ENCODE measurements around the gene PRR15L.

Gene PRR15L

DNA sequence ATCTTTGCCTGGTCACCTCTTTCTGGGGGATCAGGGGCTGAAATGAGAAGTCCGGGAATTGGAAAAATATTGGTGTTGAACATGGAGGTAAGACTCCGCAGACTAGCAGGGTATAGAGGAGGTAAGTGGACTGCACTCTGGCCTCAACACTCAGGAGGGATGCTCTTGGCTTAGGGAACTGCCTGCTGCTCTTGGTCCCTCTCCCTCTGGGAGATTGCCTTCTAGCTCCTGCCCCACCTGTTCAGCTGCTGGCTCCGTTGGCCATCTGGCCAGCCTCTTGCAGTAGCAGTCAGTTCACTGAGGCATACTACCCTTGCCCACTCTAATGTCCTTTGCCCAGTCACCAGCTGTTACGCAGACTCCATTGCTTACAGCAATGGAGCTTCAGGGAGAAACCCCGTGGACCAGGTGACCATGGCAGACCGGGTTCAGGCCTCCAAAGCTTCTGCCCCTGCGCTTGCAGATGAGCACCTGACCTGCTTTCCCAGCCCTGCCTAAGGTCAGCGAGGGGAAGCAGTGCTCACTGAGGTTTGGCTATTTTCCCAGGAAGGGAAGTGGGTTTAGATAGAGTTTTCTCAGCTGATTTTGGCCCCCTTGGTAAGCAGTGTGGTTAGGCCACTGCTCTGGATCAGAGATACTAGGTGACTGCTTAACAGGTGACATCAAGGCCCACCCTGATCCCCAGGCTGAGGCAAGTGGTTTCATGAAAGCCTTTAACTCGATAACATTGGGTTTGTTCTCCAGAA lies 25.1 kb upstream of the PRR15L start:
- no peaks in the 10 kb centered on the region for H3K27me3 ChIP-seq (ENCODE audit: control insufficient read depth, insufficient read depth, low read length)
- no peak overlapping the region for H3K9ac ChIP-seq (ENCODE audit: low read length)
- no peak overlapping the region for H3K27ac ChIP-seq (ENCODE audit: low read depth, low read length)
- H3K4me3 ChIP-seq (ENCODE audit: low read length): no peak overlapping the region
- H3K36me3 ChIP-seq (ENCODE audit: control insufficient read depth, insufficient read depth, low read length): peaks cover 29% of the 10 kb centered on the region
- H3K4me1 ChIP-seq (ENCODE audit: control insufficient read depth, insufficient read depth, low read length): peaks cover 2% of the 10 kb centered on the region

DNA sequence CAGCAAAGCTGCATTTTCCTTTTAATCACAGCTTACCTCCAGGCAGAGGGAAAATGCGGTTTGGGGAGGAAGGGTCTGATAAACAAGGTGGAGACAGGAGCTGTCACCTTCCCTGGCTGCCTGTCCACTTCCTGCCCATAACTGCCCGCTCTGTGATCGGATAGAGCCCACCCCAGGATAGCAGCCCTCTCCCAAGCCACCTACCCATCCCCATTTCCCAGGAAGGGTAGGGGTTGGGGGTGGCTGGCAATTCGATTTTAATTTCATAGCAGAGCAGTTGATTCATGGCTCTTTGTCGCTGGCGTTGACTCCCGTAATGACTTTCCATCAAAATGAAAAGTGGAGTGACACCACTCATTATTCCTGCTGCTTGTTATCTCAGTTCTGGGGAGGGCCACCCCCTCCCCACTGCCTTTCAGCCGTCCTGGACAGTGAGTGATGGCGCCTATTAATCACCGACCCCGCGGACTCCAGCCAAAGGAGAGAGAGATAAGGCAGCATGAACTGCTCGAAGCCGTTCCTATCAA lies 24.5 kb upstream of the PRR15L start:
- Histone ChIP-seq H3K27me3 (ENCODE audit: control insufficient read depth, insufficient read depth, low read length) (no peaks in the 10 kb centered on the region), H3K27ac (ENCODE audit: low read depth, low read length) (no peak overlapping the region), H3K36me3 (ENCODE audit: control insufficient read depth, insufficient read depth, low read length) (peaks cover 34% of the 10 kb centered on the region), H3K4me1 (ENCODE audit: control insufficient read depth, insufficient read depth, low read length) (no peaks in the 10 kb centered on the region), H3K4me3 (ENCODE audit: low read length) (no peak overlapping the region), H3K9ac (ENCODE audit: low read length) (no peak overlapping the region)

DNA sequence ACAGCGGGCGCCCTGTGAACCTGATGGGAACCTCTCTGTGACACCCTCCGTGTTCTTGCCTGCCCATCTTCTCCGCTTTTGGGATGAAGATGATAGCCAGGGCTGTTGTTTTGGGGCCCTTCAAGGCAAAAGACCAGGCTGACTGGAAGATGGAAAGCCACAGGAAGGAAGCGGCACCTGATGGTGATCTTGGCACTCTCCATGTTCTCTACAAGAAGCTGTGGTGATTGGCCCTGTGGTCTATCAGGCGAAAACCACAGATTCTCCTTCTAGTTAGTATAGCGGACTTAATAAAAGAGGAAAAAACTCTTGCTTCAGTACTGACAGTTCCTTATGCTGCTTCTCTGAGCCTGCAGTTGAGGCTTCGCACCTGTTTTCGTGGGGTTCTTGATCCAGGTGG lies 23.8 kb upstream of the PRR15L start:
- no peak overlapping the region for H3K4me3 ChIP-seq (ENCODE audit: low read length)
- peaks cover 37% of the 10 kb centered on the region for H3K36me3 ChIP-seq (ENCODE audit: control insufficient read depth, insufficient read depth, low read length)
- no peak overlapping the region for H3K9ac ChIP-seq (ENCODE audit: low read length)
- H3K27me3 ChIP-seq (ENCODE audit: control insufficient read depth, insufficient read depth, low read length): no peaks in the 10 kb centered on the region
- no peaks in the 10 kb centered on the region for H3K4me1 ChIP-seq (ENCODE audit: control insufficient read depth, insufficient read depth, low read length)
- no peak overlapping the region for H3K27ac ChIP-seq (ENCODE audit: low read depth, low read length)

DNA sequence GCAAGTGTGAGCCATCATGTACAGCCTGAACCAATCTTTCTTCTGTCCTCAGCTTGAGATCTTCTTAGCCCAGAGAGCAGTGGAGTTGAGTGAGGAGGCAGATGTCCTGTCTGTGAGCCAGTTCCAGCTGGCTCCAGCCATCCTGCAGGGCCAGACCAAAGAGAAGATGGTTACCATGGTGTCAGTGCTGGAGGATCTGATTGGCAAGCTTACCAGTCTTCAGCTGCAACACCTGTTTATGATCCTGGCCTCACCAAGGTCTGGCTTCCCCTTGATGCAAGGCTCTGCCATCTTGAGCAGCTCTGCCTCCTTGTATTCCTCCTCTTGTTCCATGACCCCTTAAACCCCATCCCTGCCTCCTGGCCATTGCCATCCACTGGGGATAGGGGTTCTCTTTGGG lies 22.9 kb upstream of the PRR15L start:
- Histone ChIP-seq H3K36me3 (ENCODE audit: control insufficient read depth, insufficient read depth, low read length) (peaks cover 44% of the 10 kb centered on the region), H3K27ac (ENCODE audit: low read depth, low read length) (no peak overlapping the region), H3K4me3 (ENCODE audit: low read length) (no peak overlapping the region), H3K4me1 (ENCODE audit: control insufficient read depth, insufficient read depth, low read length) (no peaks in the 10 kb centered on the region), H3K9ac (ENCODE audit: low read length) (no peak overlapping the region), H3K27me3 (ENCODE audit: control insufficient read depth, insufficient read depth, low read length) (no peaks in the 10 kb centered on the region)

DNA sequence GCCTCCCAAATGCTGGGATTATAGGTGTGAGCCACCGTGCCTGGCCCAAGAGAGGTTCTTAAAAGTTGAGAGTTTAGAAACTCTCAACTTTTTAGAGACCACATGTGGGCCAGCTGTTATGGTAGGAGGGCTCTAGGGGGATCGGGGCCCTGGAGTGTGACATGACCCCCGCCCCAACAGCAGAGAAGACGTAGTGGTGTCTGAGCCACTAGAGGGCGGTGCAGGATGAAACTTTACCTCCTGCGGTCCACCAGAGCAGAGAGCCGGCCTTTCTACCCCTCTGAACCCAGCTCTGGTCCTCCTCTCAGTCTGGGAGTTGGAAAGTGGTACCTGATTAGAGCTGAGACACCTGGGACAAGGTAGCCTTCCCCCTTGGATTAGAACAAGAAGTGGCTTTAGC lies 20.6 kb upstream of the PRR15L start:
- Histone ChIP-seq H3K27me3 (ENCODE audit: control insufficient read depth, insufficient read depth, low read length) (no peaks in the 10 kb centered on the region), H3K4me1 (ENCODE audit: control insufficient read depth, insufficient read depth, low read length) (no peaks in the 10 kb centered on the region), H3K4me3 (ENCODE audit: low read length) (no peak overlapping the region), H3K27ac (ENCODE audit: low read depth, low read length) (no peak overlapping the region), H3K9ac (ENCODE audit: low read length) (no peak overlapping the region), H3K36me3 (ENCODE audit: control insufficient read depth, insufficient read depth, low read length) (peaks cover 60% of the 10 kb centered on the region)

DNA sequence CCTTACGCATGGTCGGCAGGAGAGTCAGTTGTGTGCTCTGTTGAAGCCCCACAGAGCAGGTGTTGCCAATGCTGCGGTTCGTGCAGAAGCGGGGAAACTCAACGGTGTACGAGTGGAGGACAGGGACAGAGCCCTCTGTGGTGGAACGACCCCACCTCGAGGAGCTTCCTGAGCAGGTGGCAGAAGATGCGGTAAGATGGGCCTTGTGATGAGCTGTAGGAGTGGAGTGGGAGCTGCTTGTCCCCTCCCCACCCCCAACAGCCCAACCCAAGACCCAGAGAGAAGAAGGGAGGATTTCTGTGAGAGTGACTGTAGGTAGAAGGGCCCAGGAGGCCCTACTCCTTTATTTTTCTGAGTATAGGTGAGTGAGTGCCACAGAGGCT lies 18.1 kb upstream of the PRR15L start:
- no peak overlapping the region for H3K4me3 ChIP-seq (ENCODE audit: low read length)
- H3K36me3 ChIP-seq (ENCODE audit: control insufficient read depth, insufficient read depth, low read length): peaks cover 43% of the 10 kb centered on the region
- no peak overlapping the region for H3K27ac ChIP-seq (ENCODE audit: low read depth, low read length)
- H3K4me1 ChIP-seq (ENCODE audit: control insufficient read depth, insufficient read depth, low read length): no peaks in the 10 kb centered on the region
- no peak overlapping the region for H3K9ac ChIP-seq (ENCODE audit: low read length)
- no peaks in the 10 kb centered on the region for H3K27me3 ChIP-seq (ENCODE audit: control insufficient read depth, insufficient read depth, low read length)

DNA sequence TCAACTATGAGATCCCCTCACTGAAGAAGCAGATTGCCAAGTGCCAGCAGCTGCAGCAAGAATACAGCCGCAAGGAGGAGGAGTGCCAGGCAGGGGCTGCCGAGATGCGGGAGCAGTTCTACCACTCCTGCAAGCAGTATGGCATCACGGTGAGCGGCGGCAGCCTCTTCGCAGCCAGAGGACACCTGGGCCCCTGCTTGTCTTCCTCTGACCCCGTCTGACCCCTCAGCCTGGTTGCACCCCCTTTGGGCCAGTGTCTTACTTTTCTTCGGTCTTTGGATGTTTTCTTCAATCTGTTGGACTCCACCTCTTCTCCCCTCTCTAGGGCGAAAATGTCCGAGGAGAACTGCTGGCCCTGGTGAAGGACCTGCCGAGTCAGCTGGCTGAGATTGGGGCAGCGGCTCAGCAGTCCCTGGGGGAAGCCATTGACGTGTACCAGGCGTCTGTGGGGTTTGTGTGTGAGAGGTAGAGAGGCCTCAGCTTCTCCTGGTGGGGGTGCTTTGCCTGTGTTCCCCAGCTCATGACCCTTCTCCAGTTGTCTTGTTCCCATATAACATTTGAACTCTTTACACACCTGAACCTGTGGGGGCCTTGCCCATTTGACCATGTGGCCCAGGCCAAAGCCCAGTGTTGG lies 17.6 kb upstream of the PRR15L start:
- Histone ChIP-seq H3K4me3 (ENCODE audit: low read length) (no peak overlapping the region), H3K27ac (ENCODE audit: low read depth, low read length) (no peak overlapping the region), H3K27me3 (ENCODE audit: control insufficient read depth, insufficient read depth, low read length) (no peaks in the 10 kb centered on the region), H3K9ac (ENCODE audit: low read length) (no peak overlapping the region), H3K4me1 (ENCODE audit: control insufficient read depth, insufficient read depth, low read length) (no peaks in the 10 kb centered on the region), H3K36me3 (ENCODE audit: control insufficient read depth, insufficient read depth, low read length) (peaks cover 38% of the 10 kb centered on the region)

DNA sequence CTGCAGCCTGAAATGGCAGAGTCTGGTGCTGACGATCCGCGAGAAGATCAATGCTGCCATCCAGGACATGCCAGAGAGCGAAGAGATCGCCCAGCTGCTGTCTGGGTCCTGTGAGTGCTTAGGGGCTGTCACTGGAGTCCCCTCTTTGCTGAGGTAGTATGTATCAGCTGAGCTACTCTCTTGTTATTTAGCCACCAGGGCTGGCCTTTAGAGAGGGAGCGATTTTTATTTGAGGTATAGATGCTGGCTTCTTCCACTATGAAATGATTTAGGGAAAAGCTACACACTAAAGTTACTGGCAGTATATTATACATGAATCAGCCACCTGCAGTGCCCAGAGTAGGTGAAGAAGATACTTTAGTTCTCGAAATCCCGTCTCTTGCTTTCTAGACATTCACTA lies 15.9 kb upstream of the PRR15L start:
- H3K36me3 ChIP-seq (ENCODE audit: control insufficient read depth, insufficient read depth, low read length): peaks cover 31% of the 10 kb centered on the region
- no peak overlapping the region for H3K27ac ChIP-seq (ENCODE audit: low read depth, low read length)
- H3K4me1 ChIP-seq (ENCODE audit: control insufficient read depth, insufficient read depth, low read length): no peaks in the 10 kb centered on the region
- H3K27me3 ChIP-seq (ENCODE audit: control insufficient read depth, insufficient read depth, low read length): no peaks in the 10 kb centered on the region
- H3K4me3 ChIP-seq (ENCODE audit: low read length): no peak overlapping the region
- no peak overlapping the region for H3K9ac ChIP-seq (ENCODE audit: low read length)

DNA sequence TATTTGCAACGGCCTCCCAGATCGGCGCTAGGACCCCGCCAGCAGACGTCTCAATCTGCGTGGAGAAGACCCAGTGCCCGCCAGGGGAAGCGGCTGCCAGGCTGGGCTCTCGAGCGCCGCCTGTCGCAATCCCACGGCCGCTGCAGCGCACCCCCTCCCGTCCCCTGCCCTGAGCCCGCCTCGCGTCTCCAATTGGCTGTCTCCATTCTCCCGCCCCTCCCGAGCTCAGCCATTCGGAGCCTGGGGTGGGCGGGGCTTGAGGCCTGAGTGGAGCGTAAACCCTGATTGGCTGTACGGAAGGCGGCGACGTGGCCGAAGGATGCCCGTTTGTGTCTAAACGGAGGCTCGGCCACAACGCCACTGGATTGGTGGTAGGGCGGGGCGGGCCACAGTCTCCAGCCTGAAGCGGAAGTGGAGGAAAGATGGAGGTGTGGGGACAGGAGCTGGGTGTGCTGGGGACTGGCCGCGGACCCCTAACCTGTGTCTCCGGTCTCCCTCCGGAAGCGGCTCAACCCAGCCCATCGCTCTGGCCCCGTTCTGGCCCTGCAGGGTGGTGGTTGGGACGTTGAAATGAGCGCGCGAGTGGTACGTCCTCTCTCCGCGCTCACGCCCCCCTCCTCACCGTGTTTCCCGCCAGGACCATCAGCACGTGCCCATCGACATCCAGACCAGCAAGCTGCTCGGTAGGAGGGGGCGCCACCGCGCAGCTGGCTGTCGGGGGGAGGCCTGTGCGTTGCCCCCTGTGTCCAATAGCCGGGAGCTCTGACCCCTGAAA lies 13.2 kb upstream of the PRR15L start, which contains the start of gene CDK5RAP3:
Gene CDK5RAP3 (plus strand): TSS at position 389 of the 775 bp plus-strand sequence. CDS start 34 bp downstream, at position 423.
- Histone ChIP-seq H3K9ac (ENCODE audit: low read length) (peak within 1 kb of the TSS; percentile 83), H3K27me3 (ENCODE audit: control insufficient read depth, insufficient read depth, low read length) (no peaks in the 10 kb centered on the region), H3K27ac (ENCODE audit: low read depth, low read length) (peak within 1 kb of the TSS; percentile 79), H3K4me1 (ENCODE audit: control insufficient read depth, insufficient read depth, low read length) (no peaks in the 10 kb centered on the region), H3K4me3 (ENCODE audit: low read length) (peak within 1 kb of the TSS; percentile 98), H3K36me3 (ENCODE audit: control insufficient read depth, insufficient read depth, low read length) (peaks cover 19% of the 10 kb centered on the region)

DNA sequence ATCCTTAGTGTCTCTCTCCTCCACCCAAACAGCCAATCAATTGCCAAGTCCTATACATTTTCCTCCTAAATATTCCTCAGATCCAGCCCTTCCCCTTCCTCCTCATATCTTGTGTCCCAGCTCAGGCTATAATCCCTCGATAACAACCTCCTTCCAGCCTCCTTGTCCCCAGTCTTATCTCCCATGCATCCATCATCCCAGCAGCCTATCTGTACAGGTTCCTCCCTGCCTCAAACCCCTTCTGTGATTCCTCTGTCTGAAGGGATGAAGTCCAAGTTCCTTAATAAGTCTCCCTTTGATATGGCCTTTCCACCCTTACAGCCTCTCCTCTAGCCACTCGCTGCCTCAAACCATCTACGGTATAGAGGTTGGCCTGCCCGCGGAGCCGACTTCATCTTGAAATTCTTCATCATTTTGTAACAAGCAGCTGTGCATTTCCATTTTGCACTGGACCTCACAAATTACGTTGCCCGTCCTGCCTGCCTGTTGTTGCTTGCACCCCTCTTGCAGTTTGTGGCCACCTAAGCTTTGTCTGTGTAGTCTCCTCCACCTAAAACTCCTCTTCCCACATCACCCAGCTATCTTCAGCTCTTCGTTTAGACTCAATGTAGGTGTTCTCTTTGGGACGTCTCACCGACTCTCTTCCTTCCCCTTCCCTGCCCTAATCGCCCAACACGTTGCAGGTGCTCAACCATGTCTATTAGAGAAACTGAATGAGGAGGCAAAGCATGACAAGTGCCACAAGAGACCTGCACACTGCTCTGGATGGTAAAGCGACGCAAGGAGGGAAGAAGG lies 12.4 kb upstream of the PRR15L start:
- H3K36me3 ChIP-seq (ENCODE audit: control insufficient read depth, insufficient read depth, low read length): peaks cover 12% of the 10 kb centered on the region
- H3K4me1 ChIP-seq (ENCODE audit: control insufficient read depth, insufficient read depth, low read length): no peaks in the 10 kb centered on the region
- no peak overlapping the region for H3K27ac ChIP-seq (ENCODE audit: low read depth, low read length)
- peak overlapping the region; percentile 67 for H3K4me3 ChIP-seq (ENCODE audit: low read length)
- no peaks in the 10 kb centered on the region for H3K27me3 ChIP-seq (ENCODE audit: control insufficient read depth, insufficient read depth, low read length)
- H3K9ac ChIP-seq (ENCODE audit: low read length): peak overlapping the region; percentile 25

DNA sequence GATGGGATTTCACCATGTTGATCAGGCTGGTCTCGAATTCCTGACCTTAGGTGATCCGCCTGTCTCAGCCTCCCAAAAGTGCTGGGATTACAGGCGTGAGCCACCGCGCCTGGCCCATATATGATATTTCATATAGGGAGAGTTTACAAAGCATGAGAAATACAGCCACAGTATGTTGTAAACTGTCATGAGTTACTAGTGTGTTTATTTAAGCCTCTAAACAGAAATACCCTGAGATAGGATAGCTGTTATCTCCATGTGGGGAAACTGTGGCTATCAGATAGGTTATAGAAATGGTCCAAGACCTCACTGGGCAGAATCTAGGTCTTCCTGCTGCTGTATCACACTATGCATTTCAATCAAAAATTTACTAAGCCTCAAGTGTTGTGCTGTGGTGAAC lies 11.2 kb upstream of the PRR15L start:
- Histone ChIP-seq H3K36me3 (ENCODE audit: control insufficient read depth, insufficient read depth, low read length) (peaks cover 4% of the 10 kb centered on the region), H3K9ac (ENCODE audit: low read length) (no peak overlapping the region), H3K4me1 (ENCODE audit: control insufficient read depth, insufficient read depth, low read length) (no peaks in the 10 kb centered on the region), H3K27ac (ENCODE audit: low read depth, low read length) (no peak overlapping the region), H3K27me3 (ENCODE audit: control insufficient read depth, insufficient read depth, low read length) (no peaks in the 10 kb centered on the region), H3K4me3 (ENCODE audit: low read length) (no peak overlapping the region)
